Measurements from ENCODE around the gene POMGNT2. TPM values are rescaled to one million over a fixed set of nuclear protein-coding genes. Genes with fewer than 3 reads are reported as not detected.
A peak's percentile ranks its signal among the peaks of the same experiment; 100 is the strongest.

The POMGNT2 gene
- total RNA-seq, result 15.2 TPM

DNA sequence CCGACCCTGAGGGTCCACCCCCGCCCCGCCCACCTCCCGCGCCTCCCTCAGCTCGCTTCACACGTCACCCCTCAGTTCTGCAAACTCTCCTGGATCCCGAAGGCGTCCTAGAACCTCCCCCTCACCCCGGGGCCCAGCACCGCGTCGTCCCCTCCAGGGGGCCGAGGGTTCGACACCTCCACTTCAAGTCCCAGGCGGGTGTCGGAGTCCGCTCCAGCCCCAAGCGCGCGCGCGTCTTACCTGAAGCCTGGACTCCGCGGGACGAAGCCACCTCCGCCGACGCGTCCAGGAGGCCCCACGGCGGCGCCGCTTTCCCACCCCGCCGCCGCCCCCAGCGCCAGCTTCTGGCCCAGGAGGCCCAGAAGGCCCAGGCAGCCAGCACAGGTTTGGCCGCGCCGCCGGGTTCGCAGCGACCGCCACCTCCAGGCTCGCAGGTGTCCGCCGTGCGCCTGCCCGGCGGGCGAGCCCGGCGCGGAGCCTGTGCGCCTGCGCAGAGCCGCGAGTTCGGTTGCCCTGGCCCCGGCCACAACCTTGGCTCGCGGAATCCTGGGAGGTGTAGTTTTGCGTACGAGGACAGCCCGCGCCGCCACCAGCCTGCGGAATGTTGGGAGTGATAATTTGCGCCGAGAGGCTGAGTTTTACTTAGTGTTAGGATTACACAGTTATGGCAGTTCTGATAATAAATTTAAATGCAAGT, at the start of gene POMGNT2:
TSS of gene POMGNT2 (minus strand) at position 484 of the 697 bp plus-strand sequence. CDS start 24,648 bp downstream, outside the sequence.
- intact Hi-C loops (cut with DNase I), result no loop called here
- peak; percentile 94 for DNase-seq (ENCODE audit: low spot score)

DNA sequence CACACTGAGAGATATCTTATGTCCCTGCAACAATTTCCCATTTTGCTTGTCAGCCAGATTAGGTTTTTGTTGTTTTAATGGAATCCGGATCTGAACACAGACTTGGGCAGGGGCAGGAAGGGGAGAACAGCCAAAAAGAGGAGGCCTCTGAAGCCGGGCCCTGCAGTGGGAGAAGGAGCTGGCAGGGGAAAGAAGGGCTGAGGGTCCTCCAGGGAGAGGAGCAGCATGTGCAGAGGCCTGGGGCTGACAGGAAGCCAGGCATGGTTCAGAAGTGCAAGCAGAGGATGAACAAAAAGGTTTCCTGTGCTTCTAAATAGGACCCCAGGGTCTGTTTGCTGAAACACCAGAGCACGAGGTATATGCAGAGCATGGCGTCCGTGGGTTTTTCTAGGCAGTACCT, 49.1 kb upstream of the POMGNT2 start:
- DNase-seq (ENCODE audit: low spot score), result no peak
- no peak for ATAC-seq
- intact Hi-C loops (cut with DNase I), result no loop called here

More for the DNA sequence above, at the start of gene POMGNT2:
- peak; percentile 98 for ATAC-seq

DNA sequence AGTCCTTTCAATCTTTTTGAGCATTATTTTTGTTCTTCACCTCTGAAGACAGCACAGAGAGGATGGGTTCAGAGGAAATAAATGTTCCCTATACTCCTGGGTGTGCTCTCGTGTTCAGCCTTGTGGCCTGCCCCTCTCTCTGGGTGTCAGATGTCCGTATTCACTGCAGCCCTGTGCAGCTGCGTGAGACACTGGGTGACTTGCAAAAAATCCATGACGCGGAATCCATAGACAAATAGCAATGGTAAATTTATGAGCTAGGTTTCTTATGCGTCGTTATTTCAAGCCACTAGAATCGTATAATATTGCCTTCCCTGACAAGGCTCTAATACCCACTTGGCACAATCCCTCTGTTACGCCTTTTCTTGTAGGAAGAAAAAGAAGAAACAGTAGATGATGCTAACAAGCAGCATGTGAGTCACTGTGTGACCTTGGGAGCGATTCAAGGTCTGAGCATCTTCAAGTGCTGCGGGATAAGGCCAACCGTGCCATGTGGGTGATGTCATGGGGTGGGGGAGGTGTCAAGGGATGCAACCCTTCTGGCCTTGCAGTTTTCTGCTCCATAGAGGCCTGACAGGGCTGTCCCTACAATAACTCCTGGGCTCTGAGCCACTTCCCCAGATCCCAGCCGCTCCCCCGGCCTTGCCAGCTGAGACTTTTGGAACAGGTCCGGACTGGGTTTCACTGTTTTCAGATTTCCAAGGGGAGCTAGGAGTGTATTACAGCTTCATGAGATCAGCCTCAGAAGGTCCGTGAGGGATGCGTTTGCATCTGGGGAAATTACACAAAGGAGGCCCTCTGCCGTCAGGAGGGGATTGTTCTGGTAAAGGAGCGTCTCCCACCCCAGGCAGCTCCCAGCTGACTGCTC, 47.6 kb upstream of the POMGNT2 start:
- DNase-seq (ENCODE audit: low spot score), result no peak
- intact Hi-C loops (cut with DNase I), result no loop called here

DNA sequence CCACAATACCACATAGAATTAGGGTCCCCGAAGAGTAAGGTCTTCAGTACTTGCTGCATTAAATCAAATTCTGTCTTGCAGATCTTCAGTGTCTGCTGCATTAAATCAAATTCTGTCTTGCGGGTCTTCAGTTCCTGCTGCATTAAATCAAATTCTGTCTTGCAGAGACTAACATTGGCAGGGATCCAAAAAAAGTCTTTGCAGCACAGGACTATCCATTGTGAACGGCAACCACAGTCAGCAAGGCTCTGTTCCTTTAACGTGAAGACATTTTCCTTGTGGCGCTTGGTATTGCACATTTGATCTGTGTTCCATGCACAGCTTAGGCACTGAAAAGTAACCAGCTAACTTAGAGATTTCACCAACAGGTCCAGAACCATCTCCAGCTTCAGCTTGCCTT, 46.8 kb upstream of the POMGNT2 start:
- no peak for ATAC-seq
- intact Hi-C loops (cut with DNase I), result no loop called here
- DNase-seq (ENCODE audit: low spot score), result no peak

More for the DNA sequence above, 47.6 kb upstream of the POMGNT2 start:
- ATAC-seq, result peak; percentile 80

DNA sequence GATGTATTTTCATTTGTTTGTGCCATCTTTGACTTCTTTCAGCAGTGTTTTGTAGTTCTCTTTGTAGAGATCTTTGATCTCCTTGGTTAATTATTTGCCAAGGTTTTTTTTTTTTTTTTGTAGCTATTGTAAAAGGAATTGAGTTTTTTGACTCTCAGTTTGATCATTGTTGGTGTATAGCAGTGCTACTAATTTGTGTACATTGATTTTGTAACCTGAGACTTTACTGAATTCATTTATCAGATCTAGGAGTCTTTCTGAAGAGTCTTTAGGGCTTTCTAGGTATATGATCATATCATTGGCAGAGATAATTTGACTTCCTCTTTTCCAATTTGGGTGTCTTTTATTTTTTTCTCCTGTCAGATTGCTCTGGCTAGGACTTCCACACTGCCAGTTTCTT, 42.2 kb upstream of the POMGNT2 start:
- no peak for DNase-seq (ENCODE audit: low spot score)
- no peak for ATAC-seq
- intact Hi-C loops (cut with DNase I), result no loop called here

DNA sequence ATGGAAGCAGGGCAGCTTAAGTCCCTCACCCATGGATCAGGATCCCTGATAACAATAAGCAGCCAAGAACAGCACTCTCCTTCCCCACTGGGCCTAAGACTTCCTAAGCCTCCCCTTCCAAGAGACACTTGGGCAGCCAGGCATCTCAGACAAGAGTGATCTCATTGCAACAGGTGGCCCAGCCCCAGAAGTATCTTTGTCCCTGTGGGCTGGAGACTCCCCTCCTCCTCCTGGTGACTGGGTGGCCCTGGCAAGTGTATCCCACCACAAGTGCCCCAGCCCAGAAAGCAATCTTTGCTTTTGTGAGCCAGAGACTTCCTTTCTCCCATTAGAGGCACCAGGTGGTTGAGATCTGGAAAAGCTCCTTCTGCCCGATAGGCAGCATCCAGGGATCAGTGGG, 40.7 kb upstream of the POMGNT2 start:
- ATAC-seq, result no peak
- intact Hi-C loops (cut with DNase I), result no loop called here
- DNase-seq (ENCODE audit: low spot score), result no peak

DNA sequence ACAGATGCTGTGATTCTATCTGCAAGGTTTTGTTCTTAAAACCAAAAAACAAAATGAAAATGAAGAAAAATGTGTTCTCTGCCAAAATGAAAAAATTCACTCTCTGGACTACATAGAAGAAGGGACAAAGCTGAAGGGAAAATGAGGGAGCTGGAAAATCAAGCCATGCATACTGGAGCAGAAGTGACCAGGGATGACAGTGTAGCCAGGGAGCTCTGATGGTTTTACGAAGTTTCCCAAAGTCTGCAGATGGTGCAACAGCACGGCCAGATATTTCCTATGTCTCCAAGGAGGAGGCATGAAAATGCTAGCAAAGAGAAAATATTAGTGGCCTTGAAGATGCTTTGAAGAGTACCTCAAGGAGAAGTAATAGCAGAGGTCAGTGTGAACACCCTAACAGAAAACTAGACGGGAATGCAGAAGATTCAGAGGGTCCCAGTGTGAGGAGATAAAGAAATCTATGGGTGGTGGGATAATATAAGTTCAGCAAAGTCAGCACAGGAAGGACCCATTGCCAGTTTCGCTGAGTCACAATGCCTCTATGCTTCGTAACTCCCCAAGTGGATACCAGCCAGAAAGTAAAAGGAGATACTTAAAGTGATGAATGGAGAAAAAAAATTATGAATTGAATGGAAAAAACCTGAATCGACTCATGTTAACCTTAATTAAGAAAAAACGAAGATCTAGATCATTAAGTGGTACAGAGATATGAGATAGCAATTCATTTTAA, 39.0 kb upstream of the POMGNT2 start:
- ATAC-seq (no peak), DNase-seq (ENCODE audit: low spot score) (no peak)
- intact Hi-C loops (cut with DNase I), result no loop called here

DNA sequence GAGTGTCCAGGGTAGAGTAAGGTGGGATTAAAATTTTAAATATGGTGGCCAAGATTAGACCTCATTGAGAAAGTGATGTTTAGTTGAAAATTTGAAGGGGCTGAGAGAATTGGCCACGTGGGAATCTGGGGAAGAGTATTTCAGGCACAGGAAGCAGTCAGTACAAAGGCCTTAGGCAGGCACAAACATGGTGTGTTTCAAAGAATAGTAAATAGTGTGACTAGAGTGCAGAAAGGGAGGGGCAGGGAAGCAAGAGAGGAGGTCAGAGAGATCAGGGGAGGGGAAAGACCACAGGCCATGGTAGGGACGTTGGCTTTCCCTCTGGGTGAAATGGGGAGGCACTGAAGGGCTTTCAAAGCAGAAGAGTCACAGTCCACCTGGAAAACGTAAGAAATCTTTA, 36.6 kb upstream of the POMGNT2 start:
- no peak for DNase-seq (ENCODE audit: low spot score)
- intact Hi-C loops (cut with DNase I), result no loop called here
- ATAC-seq, result no peak

DNA sequence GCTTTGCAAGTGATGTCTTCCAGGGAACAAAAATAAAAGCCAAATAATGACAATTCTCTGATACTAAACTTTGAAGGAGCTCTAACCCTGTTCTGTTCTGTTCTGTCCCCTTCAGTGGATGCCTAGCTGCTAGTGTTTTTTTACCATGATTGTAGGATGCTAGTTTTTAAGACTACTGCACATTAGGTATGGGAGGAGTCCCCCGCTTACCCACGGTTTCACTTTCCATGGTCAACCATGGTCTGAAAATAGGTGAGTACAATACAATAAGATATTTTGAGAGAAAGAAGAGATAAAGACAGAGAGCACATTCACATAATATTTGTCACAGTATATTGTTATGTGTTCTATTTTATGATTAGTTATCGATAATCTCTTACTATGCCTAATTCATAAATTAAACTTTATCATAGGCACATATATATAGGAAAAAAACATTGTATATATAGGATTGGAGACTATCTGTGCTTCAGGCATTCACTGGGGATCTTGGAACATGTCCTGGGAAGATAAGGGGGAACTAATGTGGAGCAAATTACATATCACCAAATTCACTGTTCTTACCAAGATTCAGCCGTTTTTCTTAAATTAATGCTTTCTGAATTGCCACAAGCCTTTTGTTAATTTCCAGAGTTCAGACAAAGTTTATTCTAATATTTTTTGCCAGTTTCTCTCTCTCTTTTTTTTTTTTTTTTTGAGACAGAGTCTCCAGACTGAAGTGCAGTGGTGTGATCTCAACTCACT, 32.8 kb upstream of the POMGNT2 start:
- intact Hi-C loops (cut with DNase I), result no loop called here
- ATAC-seq (no peak), DNase-seq (ENCODE audit: low spot score) (no peak)

DNA sequence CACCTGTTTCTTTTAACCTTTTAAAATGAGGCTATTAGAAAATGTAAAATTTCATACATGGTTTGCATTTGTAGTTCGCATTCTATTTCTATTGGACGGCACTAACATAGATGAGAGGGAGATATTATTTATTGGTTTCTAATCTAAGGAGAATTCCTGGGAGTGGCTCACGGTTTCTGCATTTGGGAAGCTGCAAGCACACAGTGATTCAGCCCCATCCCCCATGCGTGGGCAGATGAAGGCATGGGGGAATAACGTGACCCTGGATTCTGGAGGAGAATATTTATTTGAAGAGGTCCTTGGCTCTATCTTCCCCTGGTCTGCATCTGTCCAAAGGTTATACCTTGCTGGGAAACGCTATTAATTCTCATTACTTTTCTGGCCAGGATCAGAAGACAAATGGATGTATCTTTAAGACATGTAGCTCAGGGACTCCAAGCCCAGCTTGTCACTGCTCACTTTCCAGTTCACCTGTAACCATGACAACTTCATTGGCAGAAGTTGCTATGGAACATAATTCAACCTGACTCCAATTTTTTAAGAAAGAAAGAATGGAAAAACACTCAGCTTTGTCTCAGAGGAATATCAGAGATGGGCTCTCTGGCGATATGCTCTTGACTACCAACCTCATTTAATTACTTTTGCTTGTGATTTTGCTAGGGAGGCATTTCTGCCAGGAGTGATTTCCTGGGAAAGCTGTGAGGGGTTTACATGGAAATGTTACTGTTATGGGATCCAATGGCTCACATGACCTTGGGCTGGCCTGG, 27.2 kb upstream of the POMGNT2 start:
- DNase-seq (ENCODE audit: low spot score) (no peak), ATAC-seq (no peak)
- intact Hi-C loops (cut with DNase I), result no loop called here

DNA sequence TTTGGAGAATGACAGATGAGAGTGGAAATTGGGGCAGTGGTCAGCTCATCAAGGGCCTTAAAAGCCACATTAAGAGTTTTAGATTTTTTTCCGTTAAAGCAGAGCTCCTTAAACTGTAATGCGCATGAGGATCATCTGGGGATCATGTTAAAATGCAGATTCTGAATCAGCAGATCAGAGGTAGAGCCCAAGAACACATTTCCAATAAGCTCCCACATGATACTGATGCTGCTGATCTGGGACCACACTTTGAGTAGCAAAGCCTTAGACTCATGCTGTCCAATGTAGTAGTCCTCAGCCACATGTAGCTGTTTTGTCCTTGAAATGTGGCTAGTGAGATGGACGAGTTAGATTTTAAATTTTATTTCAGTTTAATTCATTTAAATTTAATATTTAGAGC, 26.3 kb upstream of the POMGNT2 start:
- intact Hi-C loops (cut with DNase I), result no loop called here
- ATAC-seq, result no peak
- no peak for DNase-seq (ENCODE audit: low spot score)

DNA sequence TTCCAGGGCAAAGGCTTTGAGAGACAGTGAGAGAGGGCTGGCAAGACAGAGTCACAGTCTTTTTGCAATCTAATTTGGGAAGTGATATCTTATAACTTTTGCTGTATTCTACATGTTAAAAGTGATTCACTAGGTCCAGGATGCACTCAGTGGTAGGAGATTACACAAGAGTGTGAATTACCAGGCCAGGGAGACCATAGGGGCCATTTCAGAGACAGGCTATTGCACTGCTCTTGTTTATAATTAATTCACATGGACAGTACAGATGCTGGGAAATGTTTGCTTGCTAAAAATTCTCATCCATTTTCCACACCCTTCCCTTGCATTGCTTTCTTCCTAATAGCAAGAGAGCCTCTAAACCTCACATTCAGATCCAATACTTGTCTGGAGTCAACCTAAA, 22.6 kb upstream of the POMGNT2 start:
- intact Hi-C loops (cut with DNase I), result no loop called here
- DNase-seq (ENCODE audit: low spot score) (no peak), ATAC-seq (no peak)

DNA sequence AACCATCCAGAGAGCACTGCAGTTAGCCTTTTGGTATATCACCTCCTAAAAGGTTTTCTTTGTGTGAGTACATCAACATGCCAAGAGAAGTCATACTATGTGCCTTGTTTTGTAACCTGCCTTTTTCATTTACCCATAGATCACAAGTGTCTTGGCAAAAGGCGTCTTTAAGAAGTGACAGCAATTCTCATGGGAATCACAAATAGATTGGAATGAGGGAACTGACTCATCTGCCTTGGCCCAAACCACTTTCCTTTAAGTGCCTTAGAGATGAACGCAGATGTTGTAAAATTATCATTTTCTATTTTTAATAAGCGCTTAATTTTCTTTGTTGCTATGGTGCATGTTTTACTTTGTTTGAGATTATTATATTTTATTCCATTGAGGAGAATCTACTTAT, 20.7 kb upstream of the POMGNT2 start:
- intact Hi-C loops (cut with DNase I), result no loop called here
- DNase-seq (ENCODE audit: low spot score), result no peak
- no peak for ATAC-seq

DNA sequence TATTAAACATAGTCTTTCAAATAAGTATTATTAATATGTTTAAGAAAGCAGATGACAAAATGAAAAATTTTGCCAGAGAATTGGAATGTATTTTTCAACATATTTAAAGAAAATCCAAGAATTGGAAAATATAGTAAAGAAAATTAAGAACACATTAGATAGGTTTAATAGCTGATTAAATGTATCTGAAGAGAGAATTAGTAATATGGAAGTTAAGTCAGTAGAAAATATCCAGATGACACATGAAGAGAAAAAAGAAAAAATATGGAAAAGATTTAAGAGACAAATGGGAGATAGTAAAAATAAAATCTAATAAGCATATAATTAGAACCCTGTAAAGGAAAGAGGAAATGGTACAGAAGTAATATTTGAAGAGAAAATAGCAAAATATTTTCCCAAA, 18.0 kb upstream of the POMGNT2 start:
- no peak for DNase-seq (ENCODE audit: low spot score)
- no peak for ATAC-seq
- intact Hi-C loops (cut with DNase I), result no loop called here

DNA sequence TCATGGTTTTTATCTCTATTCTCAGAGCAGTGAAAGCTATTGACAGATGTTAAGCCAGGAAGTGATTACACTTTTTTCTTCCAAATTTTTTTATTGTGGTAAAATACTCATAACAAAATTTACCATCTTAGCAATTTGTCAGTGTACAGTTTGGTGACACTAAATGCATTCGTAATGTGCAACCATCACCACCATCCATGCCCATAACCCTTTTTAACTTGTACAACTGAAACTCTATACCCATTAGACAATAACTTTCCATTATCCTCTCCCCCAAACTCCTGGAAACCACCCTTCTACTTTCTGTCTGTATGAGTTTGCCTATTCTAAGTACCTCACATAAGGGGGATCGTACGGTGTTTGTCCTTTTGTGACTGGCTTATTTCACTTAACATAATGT, 15.1 kb upstream of the POMGNT2 start:
- intact Hi-C loops (cut with DNase I), result no loop called here
- no peak for ATAC-seq
- no peak for DNase-seq (ENCODE audit: low spot score)

DNA sequence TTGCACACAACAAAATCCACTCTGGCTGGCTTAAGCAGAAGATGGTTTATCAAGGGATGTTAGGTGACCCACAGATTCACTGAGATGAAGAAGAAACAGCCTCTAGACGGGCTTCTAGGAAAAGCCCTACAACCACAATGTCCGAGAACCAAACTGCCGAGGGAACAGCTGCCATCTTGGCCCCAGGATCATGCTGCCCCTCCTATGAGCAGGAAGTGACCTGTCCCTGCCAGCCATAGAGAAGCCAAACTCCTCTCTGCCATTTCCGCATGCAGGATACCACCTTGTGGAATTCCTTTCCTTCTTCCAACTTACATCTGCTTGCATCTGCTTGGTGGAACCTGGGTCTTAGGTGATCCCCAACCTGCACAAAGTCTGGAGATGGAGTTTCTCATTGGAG, 11.4 kb upstream of the POMGNT2 start:
- ATAC-seq (no peak), DNase-seq (ENCODE audit: low spot score) (no peak)
- intact Hi-C loops (cut with DNase I), result no loop called here

DNA sequence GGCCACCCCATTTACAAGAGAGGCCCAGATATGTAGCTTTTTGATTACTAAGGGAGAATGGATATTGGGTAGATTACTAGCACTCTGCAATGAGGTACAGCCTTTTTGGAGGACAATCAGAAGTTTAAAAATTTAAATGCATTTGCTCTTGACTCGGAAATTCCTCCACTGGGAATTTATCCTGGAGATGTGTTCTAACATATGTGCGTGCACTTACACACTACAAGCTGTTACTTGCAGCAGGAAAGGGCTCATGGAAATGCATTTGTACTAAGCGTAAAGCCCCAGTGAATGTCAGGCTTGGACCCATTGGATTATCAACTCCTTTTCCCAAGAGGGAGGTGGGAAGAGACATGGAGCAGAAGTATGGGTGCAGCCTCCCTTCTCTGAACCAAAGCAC, 7.8 kb upstream of the POMGNT2 start:
- ATAC-seq, result no peak
- intact Hi-C loops (cut with DNase I), result no loop called here

DNA sequence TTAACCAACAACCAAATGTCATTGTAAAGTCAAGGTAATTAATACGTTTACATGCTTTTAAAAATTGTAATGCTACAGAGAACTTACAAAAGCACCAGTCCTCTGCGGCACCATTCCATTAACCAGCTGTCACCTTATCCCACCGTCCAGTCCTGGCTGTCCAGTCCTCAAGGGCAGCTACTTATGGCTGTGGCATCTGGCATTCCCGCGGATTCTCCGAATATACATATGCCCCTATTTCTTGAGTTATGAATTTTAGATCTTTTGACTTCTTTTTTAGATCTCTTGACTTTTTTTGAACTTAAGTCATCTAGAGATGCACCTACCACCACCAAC, 382 bp upstream of the POMGNT2 start:
- intact Hi-C loops (cut with DNase I), result no loop called here
- DNase-seq (ENCODE audit: low spot score) (no peak), ATAC-seq (peak; percentile 33)

More for the DNA sequence above, 7.8 kb upstream of the POMGNT2 start:
- no peak for DNase-seq (ENCODE audit: low spot score)
